Transverse colon (tissue), 4 donors: Measurements from ENCODE around the gene PTGFRN.

ENCODE experiments used
- EP300 ChIP-seq: sonication (generic); formaldehyde crosslinking; IDR thresholded peaks from one replicate; pipeline ENCODE4 v1.6.1; 2017; ENCODE audit warnings: antibody characterized with exemption, low read depth
- POLR2A ChIP-seq: fragments of 450-650 bp; IDR thresholded peaks from one replicate; pipeline ENCODE4 v1.6.1; 2016; ENCODE audit warnings: antibody characterized with exemption, mild to moderate bottlenecking, moderate library complexity
- POLR2AphosphoS5 ChIP-seq, 3 donors: sonication (generic); formaldehyde crosslinking; IDR thresholded peaks; one replicate each; pipeline ENCODE4 v1.6.1; 2016; ENCODE audit warnings: antibody characterized with exemption in 3 of 3
- TF ChIP-seq, protein P1 (sequence below), 5 experiments: fragments of 200-600 bp in 3 of 5; fragments of 450-650 bp in 2 of 5; sonication (generic) in 3 of 5; IDR thresholded peaks; 1 replicate in 2 of 5; 2 replicates in 3 of 5; pipeline ENCODE4 v1.5.1; 2016 to 2017; ENCODE audit warnings: antibody characterized with exemption in 5 of 5, inconsistent platforms in 3 of 5, mild to moderate bottlenecking in 2 of 5, moderate library complexity in 1 of 5

GRCh38 chr1:116989835-116990234, 80.1 kb downstream of the PTGFRN start:
- TF ChIP-seq, protein P1, sequence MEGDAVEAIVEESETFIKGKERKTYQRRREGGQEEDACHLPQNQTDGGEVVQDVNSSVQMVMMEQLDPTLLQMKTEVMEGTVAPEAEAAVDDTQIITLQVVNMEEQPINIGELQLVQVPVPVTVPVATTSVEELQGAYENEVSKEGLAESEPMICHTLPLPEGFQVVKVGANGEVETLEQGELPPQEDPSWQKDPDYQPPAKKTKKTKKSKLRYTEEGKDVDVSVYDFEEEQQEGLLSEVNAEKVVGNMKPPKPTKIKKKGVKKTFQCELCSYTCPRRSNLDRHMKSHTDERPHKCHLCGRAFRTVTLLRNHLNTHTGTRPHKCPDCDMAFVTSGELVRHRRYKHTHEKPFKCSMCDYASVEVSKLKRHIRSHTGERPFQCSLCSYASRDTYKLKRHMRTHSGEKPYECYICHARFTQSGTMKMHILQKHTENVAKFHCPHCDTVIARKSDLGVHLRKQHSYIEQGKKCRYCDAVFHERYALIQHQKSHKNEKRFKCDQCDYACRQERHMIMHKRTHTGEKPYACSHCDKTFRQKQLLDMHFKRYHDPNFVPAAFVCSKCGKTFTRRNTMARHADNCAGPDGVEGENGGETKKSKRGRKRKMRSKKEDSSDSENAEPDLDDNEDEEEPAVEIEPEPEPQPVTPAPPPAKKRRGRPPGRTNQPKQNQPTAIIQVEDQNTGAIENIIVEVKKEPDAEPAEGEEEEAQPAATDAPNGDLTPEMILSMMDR (IDR thresholded peaks at IDR 0.05) = no peak
- TF ChIP-seq EP300 (no peak), POLR2AphosphoS5 (IDR thresholded peaks at IDR 0.05) (no peak), POLR2A (no peak)
